Retinal pigment epithelial cell (primary cell): ENCODE data around the gene RUSC1.

Experiments used
- DNase-seq: peaks from one replicate; pipeline ENCODE4 v3.0.0-alpha.2; 2010; ENCODE audit warnings: low read depth
- H3K4me3 ChIP-seq: 2 replicates; pipeline ENCODE4 v1.5.1; 2011; ENCODE audit warnings: mild to moderate bottlenecking, low read length, control low read depth, moderate library complexity
- TF ChIP-seq, protein P1 (sequence below): conservative IDR thresholded peaks from 2 replicates; pipeline ENCODE4 v1.5.1; 2011; ENCODE audit warnings: low read depth, low read length, control low read depth, inconsistent platforms

The RUSC1 gene, protein sequence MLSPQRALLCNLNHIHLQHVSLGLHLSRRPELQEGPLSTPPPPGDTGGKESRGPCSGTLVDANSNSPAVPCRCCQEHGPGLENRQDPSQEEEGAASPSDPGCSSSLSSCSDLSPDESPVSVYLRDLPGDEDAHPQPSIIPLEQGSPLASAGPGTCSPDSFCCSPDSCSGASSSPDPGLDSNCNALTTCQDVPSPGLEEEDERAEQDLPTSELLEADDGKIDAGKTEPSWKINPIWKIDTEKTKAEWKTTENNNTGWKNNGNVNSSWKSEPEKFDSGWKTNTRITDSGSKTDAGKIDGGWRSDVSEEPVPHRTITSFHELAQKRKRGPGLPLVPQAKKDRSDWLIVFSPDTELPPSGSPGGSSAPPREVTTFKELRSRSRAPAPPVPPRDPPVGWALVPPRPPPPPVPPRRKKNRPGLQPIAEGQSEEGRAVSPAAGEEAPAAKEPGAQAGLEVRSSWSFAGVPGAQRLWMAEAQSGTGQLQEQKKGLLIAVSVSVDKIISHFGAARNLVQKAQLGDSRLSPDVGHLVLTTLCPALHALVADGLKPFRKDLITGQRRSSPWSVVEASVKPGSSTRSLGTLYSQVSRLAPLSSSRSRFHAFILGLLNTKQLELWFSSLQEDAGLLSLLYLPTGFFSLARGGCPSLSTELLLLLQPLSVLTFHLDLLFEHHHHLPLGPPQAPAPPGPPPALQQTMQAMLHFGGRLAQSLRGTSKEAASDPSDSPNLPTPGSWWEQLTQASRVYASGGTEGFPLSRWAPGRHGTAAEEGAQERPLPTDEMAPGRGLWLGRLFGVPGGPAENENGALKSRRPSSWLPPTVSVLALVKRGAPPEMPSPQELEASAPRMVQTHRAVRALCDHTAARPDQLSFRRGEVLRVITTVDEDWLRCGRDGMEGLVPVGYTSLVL

DNA sequence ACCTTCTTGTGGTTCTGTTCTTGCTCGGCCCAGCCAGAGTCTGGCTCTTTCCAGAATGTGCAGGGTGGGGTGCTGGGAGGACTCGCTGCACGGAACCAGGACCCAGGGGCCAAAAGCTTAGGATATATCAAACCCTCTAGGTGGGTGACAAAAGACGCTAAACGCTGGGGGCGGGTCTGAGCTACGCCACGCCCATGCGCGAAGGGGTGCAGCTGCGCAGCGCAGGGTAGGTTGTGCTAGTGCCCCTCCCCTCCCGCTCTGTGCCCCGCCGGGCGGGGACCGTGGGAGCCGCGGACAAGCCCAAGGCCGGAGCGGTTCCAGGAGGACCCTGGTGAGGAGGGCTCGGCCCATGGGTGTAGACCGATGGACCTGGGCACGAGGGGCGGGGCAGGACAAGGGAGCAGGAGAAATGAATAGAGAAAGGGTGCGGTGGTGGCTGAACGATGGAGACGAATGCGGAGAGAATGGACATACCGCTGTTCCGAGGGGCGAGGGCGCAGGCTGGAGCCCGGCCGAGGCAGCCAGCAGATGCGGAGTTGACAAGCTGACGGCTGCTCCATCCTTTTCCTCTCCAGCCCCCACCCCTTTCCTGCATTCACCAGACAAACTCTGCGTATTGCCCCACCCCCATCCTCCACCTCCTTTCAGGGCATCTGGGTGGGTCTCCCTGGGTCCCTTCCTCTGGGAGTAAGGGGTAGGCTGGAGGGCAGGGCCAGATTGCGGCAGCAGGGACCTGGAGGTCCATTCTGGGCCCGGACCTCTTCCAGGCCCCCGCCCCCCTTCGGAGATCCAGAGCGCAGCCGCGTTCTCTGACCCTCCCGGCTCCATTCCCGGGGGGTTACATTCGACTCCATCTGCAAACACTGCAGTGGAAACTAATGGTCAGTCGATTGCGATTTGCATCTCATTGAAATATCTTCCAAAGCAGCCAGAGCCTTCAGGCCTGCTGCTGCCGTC lies at the start of gene RUSC1:
TSS of gene RUSC1 (plus strand) at position 234 of the 957 bp plus-strand sequence. CDS start 880 bp downstream, outside the sequence.
- no peak for DNase-seq
- H3K4me3 ChIP-seq, result peak within 1 kb of the TSS; percentile 37
- TF ChIP-seq, protein P1, sequence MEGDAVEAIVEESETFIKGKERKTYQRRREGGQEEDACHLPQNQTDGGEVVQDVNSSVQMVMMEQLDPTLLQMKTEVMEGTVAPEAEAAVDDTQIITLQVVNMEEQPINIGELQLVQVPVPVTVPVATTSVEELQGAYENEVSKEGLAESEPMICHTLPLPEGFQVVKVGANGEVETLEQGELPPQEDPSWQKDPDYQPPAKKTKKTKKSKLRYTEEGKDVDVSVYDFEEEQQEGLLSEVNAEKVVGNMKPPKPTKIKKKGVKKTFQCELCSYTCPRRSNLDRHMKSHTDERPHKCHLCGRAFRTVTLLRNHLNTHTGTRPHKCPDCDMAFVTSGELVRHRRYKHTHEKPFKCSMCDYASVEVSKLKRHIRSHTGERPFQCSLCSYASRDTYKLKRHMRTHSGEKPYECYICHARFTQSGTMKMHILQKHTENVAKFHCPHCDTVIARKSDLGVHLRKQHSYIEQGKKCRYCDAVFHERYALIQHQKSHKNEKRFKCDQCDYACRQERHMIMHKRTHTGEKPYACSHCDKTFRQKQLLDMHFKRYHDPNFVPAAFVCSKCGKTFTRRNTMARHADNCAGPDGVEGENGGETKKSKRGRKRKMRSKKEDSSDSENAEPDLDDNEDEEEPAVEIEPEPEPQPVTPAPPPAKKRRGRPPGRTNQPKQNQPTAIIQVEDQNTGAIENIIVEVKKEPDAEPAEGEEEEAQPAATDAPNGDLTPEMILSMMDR, result no peak

DNA sequence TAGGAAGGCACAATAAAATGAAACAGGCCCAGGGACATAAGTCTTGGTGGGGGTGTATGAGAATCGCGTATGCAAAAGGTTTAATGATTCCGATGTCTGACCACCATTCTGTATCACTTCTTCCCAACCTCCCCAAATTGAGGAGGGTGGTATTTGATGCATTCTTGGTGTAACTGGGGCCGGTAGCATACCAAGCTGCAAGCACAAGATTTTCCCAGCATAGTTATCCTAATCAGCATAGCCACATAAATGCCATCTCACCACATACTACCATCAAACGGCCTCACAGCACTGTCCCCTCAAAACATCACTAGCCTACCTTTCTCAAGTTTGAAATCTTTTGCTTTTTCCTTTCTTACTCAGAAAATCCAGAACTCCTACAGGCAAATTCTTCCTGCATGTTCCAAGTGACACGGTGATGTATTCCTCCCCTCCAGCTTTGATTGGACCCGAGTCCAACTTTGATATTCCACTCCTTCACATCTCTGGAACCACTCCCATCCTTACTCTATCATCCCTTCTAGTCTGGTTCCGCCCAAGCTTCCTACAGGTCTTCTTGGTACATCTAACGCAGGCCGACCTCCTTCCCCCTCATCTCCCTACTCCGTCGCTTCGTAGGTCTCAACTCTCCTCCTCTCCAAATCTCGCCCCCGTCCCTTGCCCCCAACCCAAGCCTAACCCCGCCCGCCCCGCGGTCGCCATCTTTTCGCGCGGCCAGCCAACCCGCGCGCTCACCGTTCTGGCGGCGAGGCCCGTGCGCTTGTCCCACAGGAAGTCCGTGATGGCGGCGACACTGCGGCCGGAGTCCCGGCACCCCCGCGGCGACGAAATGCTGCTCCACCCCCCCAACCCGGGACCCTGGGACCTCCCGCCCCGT lies 48.0 kb upstream of the RUSC1 start:
- H3K4me3 ChIP-seq, result peak overlapping the region; percentile 90
- peak; percentile 27 for DNase-seq
- TF ChIP-seq, protein P1, result no peak

DNA sequence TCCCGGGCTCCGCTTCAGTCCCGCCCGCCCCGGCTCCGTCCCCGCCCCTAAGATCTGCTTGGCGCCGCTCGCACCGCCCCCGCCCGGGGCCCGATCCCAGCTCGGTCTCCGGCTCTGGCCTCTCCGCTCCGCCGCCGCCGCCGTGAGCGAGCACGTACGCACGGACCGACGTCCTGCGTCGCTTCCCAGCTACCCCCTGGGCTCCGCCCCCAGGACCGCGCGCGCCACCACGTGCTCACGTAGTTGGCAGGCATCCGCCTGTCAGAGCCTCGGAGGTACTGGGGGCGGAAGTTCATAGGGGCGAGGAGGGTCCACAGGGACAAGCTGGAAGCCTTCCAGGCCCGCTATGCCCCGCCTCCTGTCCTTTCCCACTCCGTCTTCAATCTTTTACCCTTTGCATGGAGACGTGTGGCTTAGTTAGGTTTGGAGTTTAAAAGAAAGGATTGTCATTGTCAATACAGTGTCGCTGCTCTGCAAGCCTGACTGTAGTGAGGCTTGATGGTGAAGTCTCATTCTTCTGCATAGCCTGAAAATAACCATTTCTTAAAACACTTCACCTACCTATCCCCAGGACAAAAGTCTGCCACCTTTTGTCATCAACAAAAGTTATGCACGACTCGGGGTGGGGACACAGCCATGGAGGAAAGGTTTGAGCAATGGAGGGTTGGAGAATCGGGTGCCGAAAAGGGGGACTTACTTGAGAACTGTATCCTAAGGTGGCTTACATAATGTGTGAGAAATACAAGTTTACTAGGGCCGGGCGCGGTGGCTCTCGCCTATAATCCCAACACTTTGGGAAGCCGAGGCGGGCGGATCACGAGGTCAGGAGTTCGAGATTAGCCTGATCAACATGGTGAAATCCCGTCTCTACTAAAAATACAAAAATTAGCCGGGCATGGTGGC lies 47.1 kb upstream of the RUSC1 start, which contains the start of gene CLK2:
TSS of gene CLK2 (minus strand) at position 162 of the 903 bp plus-strand sequence. CDS start 2,527 bp downstream, outside the sequence.
- TF ChIP-seq, protein P1, result no peak
- H3K4me3 ChIP-seq, result peak within 1 kb of the TSS; percentile 90

DNA sequence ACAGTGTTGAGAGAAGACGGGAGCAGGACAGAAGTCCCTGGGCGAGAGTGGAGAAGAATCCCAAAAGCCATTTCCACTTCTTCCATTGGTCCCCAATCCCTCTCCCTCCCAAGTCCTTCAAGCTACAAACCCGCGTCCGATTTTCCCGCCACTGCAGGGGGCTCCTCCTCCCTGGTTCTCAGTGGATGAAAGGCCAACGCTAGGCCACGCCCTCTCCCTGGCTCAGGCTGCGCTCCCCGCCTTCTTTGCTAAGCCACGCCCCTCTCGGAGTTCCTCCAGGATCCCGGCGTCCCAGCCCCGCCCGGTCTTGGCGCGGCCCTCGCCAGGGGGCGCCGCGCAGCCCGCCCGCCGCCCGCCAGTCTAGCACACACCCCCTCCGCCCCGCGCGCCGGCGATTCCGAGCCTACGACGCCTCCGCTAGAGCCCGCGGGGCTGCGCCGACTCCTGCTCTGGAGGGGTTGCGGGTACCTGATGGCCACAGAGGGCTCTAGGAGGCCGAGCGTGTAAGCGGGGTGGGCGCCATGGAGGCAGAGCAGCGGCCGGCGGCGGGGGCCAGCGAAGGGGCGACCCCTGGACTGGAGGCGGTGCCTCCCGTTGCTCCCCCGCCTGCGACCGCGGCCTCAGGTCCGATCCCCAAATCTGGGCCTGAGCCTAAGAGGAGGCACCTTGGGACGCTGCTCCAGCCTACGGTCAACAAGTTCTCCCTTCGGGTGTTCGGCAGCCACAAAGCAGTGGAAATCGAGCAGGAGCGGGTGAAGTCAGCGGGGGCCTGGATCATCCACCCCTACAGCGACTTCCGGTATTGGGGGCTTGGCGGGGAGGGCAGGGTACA lies 43.4 kb upstream of the RUSC1 start, which contains the start of gene HCN3:
TSS of gene HCN3 (plus strand) at position 394 of the 832 bp plus-strand sequence. CDS start at position 522, 128 bp downstream.
- DNase-seq, result peak; percentile 68
- TF ChIP-seq, protein P1, result peak; percentile 40
- H3K4me3 ChIP-seq, result peak within 1 kb of the TSS; percentile 65

More for the DNA sequence above, 47.1 kb upstream of the RUSC1 start, which contains the start of gene CLK2:
- peak; percentile 79 for DNase-seq
